Fibroblast of upper back skin (primary cell): ENCODE results near the gene RHEX.
"Not testable (repeated sequence)": the region's sequence is repeated elsewhere in the genome, so short reads cannot be mapped to it uniquely, and the experiment has no call there.

ENCODE experiments used
- DNase-seq: peaks from one replicate; pipeline ENCODE4 v3.0.0-alpha.2; 2013

RHEX gene

DNA sequence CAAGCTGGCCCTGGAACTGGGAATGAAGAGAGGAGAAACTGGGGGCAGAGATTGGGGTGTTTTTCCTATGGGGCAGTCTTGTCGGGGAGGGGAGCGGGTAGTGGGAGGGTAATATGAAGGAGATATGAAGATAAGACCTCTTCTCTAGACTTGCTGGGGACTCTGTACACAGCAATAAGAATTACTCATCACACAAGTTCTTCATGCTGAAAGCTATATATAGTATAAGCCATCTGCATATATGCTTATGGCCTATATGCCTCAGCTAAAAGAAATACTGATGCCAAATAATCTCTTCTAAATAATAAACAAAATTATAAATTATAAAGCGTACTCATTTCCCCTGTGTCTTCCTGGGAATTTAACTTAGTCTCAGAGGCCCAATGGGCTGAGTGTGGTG, 7.9 kb downstream of the RHEX start:
- no peak for DNase-seq

GRCh38 chr1:206062464-206062863, 9.5 kb downstream of the RHEX start:
- DNase-seq: no peak

DNA sequence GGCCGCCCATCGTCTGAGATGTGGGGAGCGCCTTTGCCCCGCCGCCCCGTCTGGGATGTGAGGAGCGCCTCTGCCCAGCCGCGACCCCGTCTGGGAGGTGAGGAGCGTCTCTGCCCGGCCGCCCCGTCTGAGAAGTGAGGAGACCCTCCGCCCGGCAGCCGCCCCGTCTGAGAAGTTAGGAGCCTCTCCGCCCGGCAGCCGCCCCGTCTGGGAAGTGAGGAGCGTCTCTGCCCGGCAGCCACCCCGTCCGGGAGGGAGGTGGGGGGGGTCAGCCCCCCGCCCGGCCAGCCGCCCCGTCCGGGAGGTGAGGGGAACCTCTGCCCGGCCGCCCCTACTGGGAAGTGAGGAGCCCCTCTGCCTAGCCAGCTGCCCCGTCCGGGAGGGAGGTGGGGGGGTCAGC, 11.0 kb downstream of the RHEX start:
- DNase-seq: not testable (repeated sequence)

DNA sequence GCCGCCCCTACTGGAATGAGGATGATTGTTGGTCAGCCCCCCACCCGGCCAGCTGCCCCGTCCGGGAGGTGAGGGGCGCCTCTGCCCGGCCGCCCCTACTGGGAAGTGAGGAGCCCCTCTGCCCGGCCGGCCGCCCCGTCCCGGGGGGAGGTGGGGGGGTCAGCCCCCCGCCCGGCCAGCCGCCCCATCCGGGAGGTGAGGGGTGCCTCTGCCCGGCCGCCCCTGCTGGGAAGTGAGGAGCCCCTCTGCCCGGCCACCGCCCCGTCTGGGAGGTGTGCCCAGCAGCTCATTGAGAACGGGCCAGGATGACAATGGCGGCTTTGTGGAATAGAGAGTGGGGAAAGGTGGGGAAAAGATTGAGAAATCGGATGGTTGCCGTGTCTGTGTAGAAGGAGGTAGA, 11.5 kb downstream of the RHEX start:
- DNase-seq: not testable (repeated sequence)

DNA sequence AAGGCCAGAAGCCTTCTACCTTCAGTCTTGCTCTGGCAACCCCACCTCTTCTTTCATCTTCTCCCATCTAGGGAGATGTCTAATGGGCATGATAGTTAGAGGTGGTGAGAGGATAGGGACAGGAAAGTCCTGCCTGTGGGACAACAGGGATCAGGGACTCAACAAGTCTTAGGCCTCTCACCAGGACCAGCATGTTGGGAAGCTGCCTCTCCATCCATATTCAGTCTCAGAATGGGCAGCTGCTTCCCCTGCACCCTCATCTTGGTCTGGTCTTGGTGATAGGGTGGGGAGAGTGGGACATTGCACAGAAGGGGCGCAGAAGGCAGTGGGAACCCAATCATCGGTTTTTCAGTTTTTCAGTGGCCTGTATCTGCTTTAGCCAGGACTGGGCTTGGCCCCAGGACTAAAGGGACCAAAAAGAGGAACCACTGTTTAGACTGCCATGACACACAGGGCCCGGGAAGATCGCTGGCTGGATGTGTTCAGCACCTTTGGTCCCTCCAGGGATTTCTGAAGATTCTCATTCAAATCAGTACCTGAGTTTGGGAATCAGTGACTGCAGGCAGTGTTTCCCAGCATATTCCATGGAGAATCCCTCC, 12.7 kb downstream of the RHEX start:
- no peak for DNase-seq

GRCh38 chr1:206066479-206067171, 13.7 kb downstream of the RHEX start:
- no peak for DNase-seq

- DNase-seq: no peak
Observed at GRCh38 chr1:206067486-206068227, 14.7 kb downstream of the RHEX start.

DNA sequence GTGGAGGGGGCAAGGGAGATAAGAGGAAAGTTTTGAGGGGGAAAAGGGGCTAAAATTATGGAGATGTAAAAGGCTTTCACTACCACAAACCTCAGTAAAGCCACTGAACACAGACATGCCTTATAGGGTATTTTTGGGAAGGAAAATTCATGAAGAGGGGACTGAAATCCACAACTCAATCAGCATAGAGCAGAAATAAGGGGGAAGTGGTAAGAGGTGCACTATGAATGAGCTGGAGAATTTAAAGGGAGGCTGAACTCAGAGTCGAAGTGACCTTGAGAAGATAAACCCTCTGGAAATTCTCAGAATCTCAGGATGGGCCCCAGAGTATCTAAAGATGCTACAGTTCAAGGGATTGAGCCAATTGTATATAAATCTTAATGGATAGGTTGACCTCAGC, 15.3 kb downstream of the RHEX start:
- DNase-seq: no peak

GRCh38 chr1:206070627-206071304, 17.8 kb downstream of the RHEX start:
- DNase-seq: no peak

GRCh38 chr1:206074839-206075238, 21.9 kb downstream of the RHEX start:
- DNase-seq: no peak

DNA sequence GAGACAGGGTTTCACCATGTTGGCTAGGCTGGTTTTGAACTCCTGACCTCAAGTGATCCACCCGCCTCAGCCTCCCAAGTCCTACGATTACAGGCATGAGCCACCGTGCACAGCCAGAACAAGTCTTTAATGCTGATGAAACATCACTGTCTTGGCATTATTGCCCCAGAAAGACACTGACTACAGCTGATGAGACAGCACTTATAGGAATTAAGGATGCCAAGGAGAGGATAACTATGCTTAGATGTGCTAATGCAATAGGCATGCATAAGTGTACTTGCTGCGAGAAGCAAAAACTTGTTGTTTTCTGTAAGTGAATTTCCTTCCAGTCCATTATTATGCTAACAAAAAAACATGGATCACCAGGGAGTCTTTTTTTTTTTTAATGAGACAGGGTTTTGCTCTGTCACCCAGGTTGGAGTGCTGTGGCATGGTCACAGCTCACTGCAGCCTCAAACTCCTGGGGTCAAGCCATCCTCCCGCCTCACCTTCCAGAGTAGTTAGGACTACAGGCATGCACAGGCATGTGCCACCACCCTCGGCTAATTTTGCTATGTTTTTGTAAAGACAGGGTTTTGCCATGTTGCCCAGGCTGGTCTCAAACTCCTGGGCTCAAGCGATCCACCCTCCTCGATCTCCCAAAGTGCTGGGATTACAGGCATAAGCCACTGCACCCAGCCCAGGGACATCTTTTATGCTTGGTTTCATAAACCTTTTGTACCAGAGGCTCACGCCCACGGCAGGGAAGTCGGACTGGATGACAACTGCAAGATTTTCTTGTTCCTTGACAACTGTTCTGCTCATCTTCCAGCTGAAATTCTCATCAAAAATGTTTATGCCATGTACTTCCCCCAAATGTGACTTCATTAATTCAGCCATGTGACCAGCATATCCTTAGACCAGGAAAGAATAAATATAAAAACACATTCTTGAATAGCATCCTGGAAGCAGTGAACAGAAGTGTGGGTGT, 23.1 kb downstream of the RHEX start:
- peak; percentile 24 for DNase-seq

GRCh38 chr1:206079135-206079534, 26.2 kb downstream of the RHEX start:
- DNase-seq: no peak

DNA sequence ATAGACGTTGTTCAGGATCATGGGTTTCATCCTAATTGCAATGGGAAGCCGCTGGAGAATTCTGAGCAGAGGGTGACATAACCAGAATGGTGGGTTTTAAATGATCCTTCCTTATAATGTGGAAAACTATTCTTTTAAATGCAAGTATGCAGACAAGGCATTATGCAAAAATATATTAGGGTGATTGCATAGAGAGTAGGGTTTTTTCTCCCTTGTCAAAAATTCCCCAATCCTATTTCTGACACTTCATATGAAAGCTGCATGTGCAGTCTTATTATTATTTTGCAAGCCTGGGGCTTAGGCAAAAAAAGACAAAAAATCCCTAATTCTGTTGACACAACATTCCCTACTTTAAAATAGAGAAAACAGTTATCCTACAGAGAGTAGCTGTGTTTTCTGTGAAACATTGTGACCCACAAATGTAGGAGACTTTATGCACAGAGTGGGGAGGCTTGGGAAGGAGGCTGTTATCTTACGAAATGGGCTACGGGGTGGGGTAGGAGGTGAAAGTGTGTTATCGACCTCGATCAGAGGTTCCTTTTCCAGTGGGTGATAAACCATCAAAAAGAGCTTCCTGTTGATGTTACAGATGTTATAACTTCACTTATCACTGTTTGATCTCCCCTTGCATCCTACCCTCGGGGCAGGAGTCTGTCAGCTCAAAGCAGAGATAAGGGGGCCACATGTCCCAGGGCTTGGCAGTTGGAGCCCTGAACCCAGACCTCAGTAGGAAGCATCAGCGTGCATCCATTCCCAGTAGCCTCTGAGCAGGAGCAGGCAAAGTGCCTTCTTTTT, 27.2 kb downstream of the RHEX start:
- DNase-seq: no peak

- DNase-seq: no peak
Observed at GRCh38 chr1:206081856-206082255, 28.9 kb downstream of the RHEX start.

GRCh38 chr1:206082831-206083695, 30.1 kb downstream of the RHEX start:
- DNase-seq: no peak

- no peak for DNase-seq
Observed at GRCh38 chr1:206083750-206084149, 30.8 kb downstream of the RHEX start.

DNA sequence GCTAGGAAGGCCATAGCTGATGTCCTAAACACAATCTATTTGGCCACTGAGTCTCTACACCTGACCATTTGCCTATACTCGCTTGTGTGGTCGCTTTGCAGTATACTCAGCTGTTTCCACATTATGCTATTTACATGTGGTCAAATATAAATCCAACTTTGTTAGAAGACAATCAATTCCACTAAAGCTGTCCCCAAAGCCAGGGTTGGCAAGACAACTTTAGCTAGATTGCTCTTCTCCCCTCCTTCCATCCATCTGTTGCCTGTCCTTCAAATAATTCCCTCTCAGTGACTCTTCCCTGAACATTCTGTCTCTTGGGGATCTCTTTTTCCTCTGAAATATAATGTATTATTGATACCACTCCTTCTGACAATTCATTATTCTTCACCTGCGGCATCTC, 34.1 kb downstream of the RHEX start:
- DNase-seq: no peak

- DNase-seq: no peak
Observed at GRCh38 chr1:206089341-206089740, 36.4 kb downstream of the RHEX start.

DNA sequence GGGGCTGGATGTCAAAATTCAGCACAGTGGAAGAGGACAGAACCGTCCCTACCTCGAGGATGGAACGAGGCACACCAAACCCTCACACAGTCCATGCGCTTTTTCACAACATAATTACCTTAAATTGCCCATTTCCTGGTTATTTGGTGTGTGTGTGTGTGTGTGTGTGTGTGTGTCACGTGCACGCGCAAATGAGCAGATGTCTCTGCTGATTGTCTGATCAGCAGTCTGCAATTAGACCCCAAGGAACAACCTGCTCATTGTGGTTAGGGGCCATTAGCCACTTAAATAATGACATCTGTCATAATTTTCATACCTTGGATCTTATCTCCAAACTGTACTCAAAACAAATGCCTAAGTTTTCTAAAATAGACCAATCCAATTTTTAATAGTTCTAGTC, 41.1 kb downstream of the RHEX start:
- DNase-seq: no peak

- no peak for DNase-seq
Observed at GRCh38 chr1:206097381-206097780, 44.4 kb downstream of the RHEX start.
